HG03060 (cell line): ENCODE results near the gene RBMS3.

Experiments used
- ATAC-seq: cut with Tn5 transposase; IDR thresholded peaks from one replicate; pipeline ENCODE4 v1.9.1; 2021; ENCODE audit warnings: low read depth, moderate number of reproducible peaks; ENCODE audit not compliant: unreplicated experiment

The RBMS3 gene

DNA sequence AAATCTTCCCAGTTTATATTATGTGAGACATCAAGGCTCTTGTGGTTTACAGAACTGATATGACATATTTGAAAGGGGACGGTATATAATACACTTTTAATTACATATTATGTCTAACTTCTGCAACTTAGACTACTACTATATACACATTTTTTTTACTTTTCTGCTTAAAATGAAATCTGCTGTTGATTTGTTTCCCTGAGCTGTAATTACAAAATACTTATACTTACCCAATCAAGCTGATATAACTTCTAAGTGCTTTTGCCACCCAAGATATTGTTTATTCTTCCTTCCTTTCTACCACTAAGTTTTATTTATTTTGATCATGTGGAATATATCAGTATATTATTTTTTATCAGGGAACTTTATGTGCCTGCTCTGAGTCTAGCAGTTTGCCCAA, 671.6 kb downstream of the RBMS3 start:
- no peak for ATAC-seq

- ATAC-seq: no peak
Observed at GRCh38 chr3:29955413-29955812, 674.5 kb downstream of the RBMS3 start.

DNA sequence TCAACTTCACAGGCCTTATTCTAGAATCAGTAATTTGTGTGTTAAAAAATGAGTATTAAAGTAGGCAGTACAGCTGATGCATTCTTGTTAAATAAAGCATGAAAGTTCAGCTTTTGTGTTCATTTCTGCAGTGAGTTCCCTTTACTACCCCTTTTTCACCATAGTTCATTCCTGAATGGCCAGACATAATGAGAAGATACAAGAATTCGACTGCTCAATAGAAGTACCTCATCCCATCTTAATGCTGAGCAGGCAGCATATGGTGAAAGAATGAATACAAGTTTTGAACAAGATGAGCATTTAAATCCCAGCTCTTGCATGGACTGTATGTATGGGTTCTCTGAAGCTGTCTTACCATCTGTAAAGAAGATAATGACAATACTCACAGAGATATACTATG, 677.9 kb downstream of the RBMS3 start:
- ATAC-seq: no peak

- no peak for ATAC-seq
Observed at GRCh38 chr3:29971895-29972294, 691.0 kb downstream of the RBMS3 start.

- no peak for ATAC-seq
Observed at GRCh38 chr3:29972320-29972993, 691.6 kb downstream of the RBMS3 start.

- ATAC-seq: no peak
Observed at GRCh38 chr3:29973763-29974162, 692.9 kb downstream of the RBMS3 start.

GRCh38 chr3:29976871-29977270, 696.0 kb downstream of the RBMS3 start:
- no peak for ATAC-seq

GRCh38 chr3:29977360-29977759, 696.5 kb downstream of the RBMS3 start:
- no peak for ATAC-seq

- no peak for ATAC-seq
Observed at GRCh38 chr3:29978036-29978435, 697.2 kb downstream of the RBMS3 start.

- ATAC-seq: no peak
Observed at GRCh38 chr3:29991198-29991597, 710.3 kb downstream of the RBMS3 start.

- no peak for ATAC-seq
Observed at GRCh38 chr3:30002797-30003196, 721.9 kb downstream of the RBMS3 start.

GRCh38 chr3:30003741-30004140, 722.9 kb downstream of the RBMS3 start:
- ATAC-seq: no peak

- ATAC-seq: no peak
Observed at GRCh38 chr3:30004481-30004880, 723.6 kb downstream of the RBMS3 start.

GRCh38 chr3:30006111-30006510, 725.2 kb downstream of the RBMS3 start:
- no peak for ATAC-seq

DNA sequence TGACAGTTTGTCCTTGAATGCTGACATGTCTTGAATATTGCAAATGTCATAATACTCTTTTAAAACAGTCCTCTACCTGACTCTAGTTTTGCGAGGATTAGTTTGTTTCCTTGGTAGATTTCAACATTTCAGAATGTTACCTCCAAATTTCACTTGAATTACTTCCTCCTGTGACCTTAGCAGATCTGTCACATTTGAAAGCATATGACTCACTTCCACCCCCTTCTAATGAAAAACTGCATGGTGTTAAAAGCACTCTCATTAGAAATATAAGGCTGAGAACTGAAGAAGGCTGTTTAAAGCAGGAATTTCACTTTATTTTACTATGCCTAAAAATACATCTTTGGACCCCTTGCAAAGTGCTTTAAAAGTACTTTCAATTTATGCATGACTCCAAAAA, 726.8 kb downstream of the RBMS3 start:
- no peak for ATAC-seq

- no peak for ATAC-seq
Observed at GRCh38 chr3:30011237-30011803, 730.4 kb downstream of the RBMS3 start.

- no peak for ATAC-seq
Observed at GRCh38 chr3:30012941-30013543, 732.2 kb downstream of the RBMS3 start.

DNA sequence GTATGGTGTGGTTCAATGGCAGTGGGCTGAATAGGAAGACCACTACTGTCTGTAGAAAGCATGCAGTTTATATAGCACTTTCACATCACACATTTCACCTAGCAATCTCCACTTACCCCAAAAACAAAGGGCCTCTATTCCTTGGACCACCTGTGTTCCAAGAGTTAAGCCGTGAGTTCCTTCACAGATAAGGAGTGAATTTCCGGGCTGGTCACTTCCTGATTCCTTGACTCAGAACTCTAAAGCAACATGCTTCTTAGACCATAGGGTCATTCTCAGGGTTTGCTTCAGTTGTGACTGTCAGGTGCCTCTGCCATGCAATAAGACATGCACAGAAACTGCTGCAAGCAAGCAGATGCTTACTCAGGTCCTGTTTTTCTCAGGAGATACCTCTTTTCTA, 737.0 kb downstream of the RBMS3 start:
- no peak for ATAC-seq

- no peak for ATAC-seq
Observed at GRCh38 chr3:30020380-30020779, 739.5 kb downstream of the RBMS3 start.

DNA sequence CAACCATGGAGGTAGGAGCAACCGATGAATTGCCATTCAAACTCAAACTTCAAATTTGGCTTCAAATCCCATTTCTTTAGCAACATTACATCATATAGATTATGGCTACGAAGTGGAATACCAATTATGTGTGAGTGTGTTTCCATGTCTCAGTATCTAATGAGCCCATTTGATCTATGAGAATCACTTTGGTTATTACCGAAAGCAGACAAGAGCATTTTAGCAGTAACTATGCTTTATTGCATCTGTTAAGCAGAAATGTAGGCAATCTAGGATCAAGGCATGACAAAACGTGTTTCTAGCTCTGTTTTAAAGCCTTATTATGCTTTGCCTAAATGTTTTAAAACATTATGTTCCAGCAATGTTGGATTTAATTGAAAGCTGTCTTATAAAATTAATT, 743.6 kb downstream of the RBMS3 start:
- no peak for ATAC-seq

- ATAC-seq: no peak
Observed at GRCh38 chr3:30026851-30027250, 746.0 kb downstream of the RBMS3 start.
